NCI-H2029 (cell line): ENCODE measurements around the gene SH3TC1.

Experiments
- DNase-seq: peaks from one replicate; lab custom pipeline; 2025; lab: John Stamatoyannopoulos, UW

Gene SH3TC1

DNA sequence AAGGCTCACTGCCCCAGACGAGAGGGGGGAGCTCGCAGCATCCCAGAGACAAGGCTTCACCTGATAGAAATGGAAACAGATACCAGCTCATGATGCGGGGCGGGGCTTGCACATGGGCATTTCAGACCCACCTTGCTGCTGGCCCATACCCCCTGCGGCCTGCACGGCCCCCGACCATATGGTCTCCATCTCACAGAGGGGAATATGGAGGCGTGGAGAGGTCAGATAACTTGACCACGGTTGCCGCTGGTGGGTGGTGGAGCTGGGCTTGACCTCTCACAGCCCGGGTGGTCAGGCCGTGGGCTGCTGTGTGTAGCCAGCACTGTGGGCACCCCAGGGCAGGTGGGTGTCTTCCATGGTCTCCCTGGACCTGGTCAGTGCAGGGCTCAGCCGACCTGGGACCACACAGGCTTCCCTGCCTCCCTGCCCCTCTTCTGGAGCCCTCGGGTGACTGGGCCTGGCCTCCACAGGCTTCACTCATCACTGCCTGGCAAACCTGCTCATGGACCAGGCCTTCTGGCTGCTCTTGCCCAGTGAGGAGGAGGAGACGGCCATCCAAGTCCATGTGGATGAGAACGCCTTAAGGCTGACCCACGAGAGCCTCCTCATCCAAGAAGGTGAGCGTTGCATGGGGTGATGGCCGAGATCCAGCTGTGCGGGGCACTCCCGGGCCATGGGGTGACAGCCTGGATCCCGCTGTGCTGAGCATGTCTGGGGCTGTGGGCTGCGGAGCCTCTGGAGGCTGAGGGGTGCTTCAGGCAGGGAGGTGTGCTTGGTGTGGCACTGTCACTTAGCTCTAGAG lies 16.8 kb downstream of the SH3TC1 start:
- no peak for DNase-seq

DNA sequence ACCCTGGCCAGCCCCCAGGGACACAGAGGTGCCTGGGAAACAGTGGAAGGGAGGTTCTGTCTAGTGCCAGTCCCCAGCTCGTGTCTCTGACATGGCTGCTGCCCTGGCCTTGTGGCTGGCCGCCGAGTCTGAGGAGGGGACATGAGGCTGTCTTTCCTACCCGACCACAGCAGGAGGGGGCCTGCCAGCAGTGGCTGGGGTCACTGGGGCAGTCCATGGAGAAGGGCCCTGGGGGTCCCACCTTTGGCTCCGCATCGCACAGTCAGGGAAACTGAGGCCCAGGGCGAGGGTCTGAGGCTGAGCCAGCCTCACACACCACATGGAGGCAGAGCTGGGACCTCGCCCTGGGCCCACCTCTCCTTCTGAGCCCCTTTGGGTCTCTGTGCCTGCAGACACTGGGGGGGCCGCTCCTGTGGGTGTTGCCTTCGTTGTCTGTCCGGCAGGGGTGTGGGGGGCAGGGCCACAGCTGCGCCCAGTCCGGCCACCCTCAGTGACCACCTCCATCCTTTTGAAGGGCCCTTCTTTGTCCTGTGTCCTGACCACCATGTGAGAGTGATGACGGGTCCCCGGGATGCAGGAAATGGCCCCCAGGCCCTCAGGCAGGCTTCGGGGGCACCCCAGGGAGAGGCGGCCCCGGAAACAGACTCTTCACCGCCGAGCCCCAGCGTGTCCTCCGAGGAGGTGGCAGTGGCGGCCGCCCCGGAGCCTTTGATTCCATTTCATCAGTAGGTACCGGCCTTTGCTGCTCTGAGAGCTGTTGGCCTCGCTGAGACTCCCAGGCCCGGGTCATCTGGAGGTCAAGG lies 17.6 kb downstream of the SH3TC1 start:
- no peak for DNase-seq

DNA sequence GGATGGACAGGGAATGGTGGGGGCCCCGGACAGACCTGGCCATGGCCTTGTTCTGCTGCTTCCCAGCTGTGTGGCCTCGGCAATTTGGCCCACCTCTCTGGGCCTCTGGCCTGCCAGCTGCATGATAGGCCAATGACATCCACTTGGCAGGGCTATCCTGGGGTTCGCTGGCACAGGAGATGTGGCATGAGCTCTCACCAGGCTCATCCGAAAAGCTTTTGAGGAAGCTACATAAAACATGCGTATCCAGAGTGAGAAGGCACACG lies 18.1 kb downstream of the SH3TC1 start:
- no peak for DNase-seq

DNA sequence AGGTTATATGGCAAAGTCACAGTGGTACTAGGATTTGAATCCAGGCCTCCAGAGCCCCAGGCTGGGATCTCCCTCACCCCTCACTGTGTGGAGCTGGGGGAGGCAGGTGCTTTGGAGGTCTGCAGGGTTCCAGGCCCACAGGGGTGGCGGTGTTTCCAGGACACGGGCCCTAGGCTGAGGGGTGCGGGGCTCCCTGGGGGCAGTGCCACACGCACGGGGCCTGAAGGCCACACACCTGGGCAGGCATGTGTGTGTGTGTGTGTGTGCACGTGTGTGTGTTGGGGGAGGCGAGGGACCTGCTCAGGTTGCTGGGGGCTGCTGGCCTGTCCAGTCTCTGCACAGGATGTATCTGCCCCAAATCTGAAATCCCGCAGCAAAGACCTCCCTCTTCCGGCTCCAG lies 18.8 kb downstream of the SH3TC1 start:
- DNase-seq = no peak

DNA sequence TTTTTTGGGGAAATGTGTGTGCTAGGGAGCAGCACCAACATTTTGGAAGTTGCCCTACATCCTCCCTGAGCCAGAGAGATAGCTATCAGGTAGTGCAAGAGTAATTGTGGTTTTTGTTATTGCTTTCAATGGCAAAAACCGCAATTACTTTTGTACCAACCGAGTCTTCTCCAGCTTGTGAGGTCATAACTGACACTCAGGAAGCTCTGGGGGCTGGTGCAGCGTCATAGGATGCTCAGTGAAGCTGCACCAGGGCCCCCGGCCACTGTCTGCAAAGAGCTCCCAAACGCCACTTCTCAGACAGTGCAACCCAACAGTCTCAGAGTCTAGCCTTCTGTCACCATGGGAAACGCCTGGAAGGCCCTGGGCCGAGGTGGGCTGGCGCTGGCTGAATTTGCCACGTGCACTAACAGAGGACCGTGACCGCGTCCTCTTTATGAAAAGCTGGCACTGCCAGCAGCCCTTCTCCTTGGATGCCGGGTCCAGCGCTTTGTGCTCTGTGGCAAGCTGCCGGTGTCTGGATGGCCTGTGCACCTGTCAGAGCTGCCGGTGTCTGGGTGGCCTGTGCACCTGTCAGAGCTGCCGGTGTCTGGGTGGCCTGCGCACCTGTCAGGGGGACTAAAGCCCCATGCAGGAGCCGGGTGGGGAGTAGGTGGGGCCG lies 19.4 kb downstream of the SH3TC1 start:
- peak; percentile 88 for DNase-seq

DNA sequence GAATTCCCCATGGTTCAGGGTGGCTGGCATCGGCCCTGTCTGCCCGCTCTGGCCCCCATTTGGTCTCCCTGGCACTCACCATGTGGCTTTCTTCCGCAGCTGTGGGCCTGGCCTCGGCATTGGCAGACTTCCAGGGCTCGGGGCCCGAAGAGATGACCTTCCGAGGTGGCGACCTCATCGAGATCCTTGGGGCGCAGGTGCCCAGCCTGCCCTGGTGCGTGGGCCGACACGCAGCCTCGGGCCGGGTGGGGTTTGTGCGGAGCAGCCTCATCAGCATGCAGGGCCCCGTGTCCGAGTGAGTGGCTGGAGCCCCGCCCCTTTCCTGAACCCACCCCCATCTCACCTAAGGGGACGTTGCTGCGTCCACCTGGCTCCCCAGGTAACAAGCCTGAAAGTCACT lies 20.1 kb downstream of the SH3TC1 start:
- no peak for DNase-seq

DNA sequence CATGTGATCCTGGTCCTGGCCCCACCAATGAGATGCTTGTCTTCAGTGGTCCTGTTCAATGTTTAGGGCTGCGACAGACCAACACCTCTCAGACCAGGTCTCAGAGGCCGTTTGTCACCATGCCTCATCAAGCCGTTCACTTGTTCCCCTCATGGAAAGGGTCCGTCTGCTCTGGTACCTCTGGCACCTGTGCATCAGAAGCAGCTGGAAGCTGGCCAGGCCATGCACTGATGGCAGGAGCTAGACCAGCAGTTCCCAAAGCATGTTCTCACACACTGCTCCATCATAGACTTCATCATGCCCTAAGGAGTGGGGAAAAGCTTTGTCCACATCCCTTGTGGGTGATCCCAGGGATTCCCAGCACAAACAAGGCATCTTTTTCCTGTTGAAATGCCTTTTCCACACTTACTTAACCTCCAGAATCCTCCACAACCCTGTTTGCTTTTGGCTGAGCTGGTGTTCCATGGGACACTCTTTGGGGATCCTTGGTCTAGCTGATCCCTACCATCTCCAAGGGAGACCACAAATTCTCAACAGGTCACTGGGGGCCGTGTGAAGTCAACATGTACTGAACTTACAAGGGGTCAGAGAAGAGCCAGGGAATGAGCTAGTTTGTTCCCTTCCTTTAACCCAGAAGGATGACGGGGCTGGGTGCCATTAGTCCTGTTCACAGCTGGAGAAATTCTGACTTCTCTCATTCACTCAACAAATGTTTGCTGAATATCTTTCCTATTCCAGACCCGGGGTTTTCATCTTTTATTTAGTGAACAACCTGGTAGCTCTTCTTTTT lies 21.8 kb downstream of the SH3TC1 start:
- no peak for DNase-seq

DNA sequence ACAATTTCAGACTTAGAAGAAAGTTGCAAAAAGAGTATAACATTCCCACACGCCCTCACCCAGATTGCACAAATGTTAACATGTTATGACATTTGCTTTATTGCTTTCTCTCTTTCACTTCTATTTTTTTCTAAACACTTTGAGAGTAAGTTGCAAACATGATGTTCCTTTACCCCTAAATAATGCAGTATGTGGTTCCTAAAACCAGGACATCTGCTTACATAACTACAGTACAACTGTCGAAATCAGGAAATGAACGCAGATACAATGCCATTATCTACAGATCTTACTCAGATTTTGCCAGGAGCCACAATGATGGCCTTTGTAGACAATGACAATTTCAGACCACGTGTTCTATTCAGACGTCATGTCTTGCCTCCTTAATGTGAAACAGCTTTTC lies 22.4 kb downstream of the SH3TC1 start:
- DNase-seq = no peak

DNA sequence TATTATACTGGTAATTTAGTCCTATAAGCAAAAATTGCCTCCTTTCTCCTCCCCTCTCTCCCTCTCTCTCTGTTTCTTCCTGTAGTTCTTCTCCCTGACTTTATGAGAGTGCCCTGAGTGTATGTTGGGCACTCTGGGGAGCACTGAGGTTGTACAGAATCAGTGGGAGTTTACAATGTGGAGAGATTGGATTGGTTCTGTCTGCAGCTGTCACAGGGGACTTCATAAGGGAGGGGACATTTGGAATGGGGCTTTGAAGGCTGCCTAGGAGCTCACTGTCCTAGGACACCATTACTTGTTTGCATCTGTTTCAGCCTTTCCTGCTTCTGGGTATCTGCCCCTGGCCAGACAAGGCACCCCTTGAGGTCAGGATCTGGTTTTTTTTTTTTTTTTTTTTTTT lies 22.9 kb downstream of the SH3TC1 start:
- no peak for DNase-seq

DNA sequence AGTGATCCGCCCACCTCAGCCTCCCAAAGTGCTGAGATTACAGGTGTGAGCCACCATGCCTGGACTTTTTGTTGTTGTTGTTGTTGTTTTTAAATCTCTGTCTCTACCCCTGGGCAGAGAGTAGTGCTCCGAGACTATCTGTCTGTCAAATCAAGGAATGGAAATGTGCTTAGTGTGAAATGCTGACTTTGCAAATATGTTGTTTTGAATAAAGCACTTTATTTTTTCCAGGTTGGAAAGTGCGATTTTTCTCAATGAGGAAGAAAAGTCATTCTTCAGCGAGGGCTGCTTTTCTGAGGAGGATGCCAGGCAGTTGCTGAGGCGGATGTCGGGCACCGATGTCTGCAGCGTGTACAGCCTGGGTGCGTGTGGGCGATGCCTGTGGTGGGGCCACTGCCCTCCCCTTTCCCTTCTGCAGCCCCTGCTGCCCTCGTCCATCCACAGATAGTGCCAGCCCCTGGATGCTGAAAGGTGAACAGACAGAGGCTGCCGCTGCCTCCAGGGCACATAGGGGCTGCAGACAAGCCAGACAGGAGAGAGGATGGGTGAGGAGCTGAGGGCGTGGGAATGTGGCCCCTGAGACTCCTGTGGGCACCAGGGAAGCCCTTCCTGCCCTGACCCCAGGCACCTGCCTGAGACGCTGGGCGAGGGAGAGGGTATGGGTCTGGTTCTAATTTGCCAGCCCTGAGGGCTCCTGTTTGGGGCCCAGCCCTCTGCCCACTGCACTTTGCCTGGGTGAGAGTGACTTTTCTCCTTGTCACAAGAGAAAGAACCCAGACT lies 23.7 kb downstream of the SH3TC1 start:
- no peak for DNase-seq

DNA sequence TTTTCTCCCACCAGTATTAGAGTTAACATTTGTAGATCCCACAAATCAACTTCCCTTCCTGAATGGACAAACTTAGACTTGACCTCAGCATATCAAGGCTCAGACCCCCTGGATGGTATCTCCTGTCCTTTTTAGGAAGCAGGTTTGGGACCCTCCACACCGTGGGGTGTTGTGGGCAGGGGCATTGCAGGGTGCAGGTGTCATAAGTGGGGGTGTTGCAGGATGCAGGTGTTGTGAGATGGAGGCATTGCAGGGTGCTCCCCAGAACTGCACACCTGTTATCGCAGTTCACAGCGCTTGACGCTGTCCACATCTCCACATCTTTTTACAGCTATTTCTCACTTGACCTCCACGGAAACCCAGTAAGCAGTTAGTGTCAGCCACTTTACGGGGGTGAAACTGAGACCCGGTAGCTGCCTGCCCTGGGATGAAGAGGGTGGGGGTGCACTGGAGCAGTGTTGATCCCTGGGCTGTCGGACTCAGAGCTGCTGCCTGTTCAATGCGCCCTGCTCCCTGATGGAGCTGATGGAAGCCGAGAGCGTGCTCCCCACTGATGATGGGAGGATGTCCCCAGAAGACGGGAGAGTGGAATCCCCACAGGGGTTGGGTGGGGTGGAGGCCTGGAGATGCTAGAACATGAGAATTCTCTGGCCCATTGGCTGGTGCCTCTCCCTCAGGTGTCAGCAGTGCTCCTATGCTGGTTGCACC lies 25.3 kb downstream of the SH3TC1 start:
- no peak for DNase-seq

DNA sequence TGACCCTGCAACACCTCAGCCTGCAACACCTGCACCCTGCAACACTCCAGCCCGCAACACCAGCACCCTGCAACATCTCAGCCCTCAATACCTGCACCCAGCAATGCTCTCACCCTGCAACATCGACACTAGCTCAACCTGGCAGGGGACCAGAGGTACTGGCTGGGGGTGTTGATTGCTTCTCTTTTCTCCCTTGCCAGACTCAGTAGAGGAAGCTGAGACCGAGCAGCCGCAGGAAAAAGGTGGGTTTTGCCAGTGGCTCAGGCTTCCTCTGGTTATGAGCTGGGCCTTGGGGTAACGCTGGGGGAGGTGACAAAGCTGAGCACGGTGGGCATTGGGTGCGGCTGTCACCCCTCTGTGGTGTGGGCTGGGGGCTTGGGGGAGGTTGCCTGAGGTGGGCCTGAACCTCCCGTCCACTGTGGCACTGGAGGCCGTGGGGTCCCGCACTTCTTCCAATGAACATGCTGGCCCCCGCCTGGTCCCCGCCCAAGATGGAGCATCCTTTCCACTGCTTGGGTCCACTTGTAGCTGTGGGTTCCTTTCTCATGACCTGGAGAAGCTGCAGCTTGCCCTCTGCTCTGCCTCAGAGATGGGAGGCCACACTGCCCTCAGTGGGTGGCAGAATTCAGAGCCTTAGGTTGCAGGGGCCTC lies 26.0 kb downstream of the SH3TC1 start:
- no peak for DNase-seq

DNA sequence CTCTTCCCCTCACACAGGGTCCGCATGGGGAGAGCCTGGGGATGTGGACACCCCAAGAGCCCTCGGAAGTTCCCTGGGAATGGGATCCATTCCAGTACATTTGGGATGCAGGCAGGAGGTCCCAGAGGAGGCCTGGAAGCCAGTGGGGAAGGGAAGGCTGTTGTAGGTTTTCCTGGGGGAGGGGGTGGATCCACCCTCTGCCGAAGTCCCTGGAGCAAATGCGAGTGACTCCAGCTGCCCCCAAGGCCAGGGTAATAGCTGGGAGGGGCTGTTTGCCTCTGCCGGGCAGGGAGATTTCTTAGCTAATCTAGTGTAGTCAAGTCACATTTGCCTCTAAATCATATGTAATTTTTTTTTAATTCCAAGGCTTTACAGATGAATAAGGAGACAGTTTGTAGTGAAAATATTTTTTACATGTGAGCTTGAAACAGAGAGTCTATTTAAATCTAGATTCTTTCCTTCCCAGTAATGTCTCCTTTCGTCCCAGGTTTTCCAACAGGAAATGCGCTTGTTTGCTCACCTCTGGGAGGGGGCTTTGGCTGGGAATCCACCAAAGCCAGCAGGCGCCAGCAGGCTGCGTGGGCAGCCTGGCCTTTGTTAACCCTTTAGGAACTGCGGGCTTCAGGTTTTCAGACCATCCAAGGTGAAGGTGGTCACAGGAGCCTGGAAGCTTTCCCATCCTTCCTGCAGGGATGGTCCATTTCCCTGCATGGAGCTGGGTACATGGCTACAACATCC lies 26.8 kb downstream of the SH3TC1 start:
- peak; percentile 71 for DNase-seq

DNA sequence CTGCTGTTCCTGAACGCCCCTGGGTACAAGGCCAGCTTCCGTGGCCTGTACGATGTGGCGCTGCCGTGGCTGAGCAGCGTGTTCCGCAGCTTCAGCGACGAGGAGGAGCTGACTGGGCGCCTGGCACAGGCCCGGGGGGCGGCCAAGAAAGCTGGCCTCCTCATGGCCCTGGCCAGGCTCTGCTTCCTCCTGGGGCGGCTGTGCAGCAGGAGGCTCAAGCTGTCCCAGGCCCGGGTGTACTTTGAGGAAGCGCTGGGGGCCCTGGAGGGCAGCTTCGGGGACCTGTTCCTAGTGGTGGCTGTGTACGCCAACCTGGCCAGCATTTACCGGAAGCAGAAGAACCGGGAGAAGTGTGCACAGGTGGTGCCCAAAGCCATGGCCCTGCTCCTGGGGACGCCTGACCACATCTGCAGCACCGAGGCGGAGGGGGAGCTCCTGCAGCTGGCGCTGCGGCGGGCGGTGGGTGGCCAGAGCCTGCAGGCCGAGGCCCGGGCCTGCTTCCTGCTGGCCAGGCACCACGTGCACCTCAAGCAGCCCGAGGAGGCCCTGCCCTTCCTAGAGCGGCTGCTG lies 28.2 kb downstream of the SH3TC1 start:
- no peak for DNase-seq

DNA sequence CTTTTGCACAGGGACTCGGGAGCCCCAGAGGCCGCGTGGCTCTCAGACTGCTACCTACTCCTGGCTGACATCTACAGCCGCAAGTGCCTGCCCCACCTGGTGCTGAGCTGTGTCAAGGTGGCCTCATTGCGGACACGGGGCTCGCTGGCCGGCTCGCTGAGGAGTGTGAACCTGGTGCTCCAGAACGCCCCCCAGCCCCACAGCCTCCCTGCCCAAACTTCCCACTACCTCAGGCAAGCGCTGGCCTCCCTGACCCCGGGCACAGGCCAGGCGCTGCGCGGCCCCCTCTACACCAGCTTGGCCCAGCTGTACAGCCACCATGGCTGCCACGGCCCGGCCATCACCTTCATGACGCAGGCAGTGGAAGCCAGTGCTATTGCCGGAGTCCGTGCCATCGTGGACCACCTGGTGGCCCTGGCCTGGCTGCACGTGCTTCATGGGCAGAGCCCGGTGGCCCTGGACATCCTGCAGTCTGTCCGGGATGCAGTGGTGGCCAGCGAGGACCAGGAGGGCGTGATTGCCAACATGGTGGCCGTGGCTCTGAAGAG lies 28.8 kb downstream of the SH3TC1 start:
- DNase-seq = no peak

DNA sequence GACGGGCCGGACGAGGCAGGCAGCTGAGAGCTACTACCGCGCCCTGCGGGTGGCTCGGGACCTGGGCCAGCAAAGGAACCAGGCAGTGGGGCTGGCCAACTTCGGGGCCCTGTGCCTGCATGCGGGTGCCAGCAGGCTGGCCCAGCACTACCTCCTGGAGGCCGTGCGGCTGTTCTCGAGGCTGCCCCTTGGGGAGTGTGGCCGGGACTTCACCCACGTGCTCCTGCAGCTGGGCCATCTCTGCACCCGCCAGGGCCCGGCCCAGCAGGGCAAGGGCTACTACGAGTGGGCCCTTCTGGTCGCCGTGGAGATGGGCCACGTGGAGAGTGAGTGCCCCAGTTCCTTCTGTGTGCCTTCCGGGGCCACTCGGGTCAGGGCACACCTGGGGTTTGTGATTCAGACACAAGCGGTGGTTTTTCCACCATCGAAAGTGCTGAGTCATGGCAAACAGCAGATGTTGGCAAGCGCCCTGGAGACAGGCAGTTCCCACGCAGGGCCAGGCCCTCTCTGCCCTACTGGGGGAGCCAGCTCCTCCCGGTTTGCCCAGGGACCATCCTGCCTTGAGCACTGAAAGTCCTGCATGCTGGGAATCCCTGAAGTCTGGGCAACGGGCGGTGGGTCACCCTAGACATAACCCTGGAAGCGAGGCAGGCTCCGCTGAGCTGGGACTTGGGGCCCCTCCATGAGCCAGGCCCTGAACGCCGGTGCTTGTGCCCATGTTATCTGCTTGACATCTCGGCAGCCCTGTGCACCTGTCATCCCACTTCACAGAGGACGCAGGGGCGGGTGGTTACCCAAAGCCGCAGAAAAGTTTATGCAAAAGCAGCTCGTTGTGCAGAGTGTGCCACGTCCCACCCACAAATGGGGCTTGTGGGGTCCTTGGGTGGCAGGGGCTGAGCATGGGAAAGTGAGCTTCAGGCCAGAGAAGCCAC lies 29.5 kb downstream of the SH3TC1 start:
- peak; percentile 79 for DNase-seq

DNA sequence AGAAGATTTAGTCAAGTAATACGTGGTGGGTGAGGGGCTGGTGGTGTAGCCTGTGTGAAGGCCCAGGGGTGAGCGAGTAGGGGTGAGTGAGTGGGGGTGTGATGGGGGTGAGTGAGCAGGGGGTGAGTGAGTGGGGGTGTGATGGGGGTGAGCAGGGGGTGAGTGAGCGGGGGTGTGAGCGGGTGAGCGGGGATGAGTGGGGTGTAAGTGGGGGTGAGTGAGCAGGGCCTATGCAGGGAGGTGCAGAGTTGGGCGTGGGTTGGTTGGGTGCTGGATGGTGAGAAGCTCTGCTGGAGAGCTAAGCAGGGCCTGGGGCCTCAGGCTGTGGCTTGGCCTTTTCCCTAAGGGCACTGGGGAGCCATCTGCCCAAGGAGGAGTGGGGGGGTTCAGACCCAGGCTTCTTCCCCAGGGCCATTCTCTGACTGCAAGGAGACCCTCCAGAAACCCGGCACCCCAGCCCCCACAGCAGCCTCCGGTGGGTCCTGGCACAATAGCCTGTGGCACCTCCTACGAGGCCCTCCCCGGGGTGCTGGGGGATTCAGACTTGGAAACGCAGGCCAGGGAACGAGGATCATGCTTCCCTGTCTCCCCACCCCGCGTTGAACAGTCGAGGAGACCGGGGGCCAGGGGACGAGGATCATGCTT lies 30.4 kb downstream of the SH3TC1 start:
- no peak for DNase-seq
